Esophagus squamous epithelium (tissue), 4 donors: ENCODE data around the gene TMEM79.

Experiments used
- CTCF ChIP-seq, 6 experiments: fragments of 450-650 bp in 4 of 6; fragments of 200-600 bp in 2 of 6; sonication (generic) in 2 of 6; IDR thresholded peaks; one replicate each; pipeline ENCODE4 v1.5.1; 2016 to 2019; ENCODE audit warnings: antibody characterized with exemption in 6 of 6, mild to moderate bottlenecking in 4 of 6, moderate library complexity in 4 of 6
- POLR2A ChIP-seq, 4 donors: fragments of 450-650 bp; IDR thresholded peaks; one replicate each; pipeline ENCODE4 v1.6.1; 2017; ENCODE audit warnings: antibody characterized with exemption in 4 of 4, mild to moderate bottlenecking in 4 of 4, moderate library complexity in 3 of 4

- no peak for TF ChIP-seq CTCF (IDR thresholded peaks at IDR 0.05)
- TF ChIP-seq POLR2A (IDR thresholded peaks at IDR 0.05) = no peak
Measured at GRCh38 chr1:156244126-156244525, 40.0 kb upstream of the TMEM79 start.
